Measurements from ENCODE around the gene KCNF1. TPM values are rescaled to one million over a fixed set of nuclear protein-coding genes. Genes with fewer than 3 reads are reported as not detected.

The KCNF1 gene
- total and polyA plus RNA-seq, 2 of the 8 experiments (the other 6 are each of a cell fraction or from before 2014, with no cell fraction given): 0.48 to 1.5 TPM

- Histone ChIP-seq H2AK5ac (ENCODE audit: low read depth, low read length) (peak overlapping the region; percentile 91; the same call in 1 of the 2 replicates), H4K8ac (ENCODE audit: extremely low read depth, insufficient read depth, low read length) (peak overlapping the region; percentile 1; the same call in 1 of the 2 replicates), H2BK20ac (ENCODE audit: low read length) (no peak overlapping the region), H3K27me3 (replicated peaks in 1 of 4; ENCODE audit: control insufficient read depth in 3 of 4, extremely low read depth in 1 of 4, insufficient read depth in 3 of 4, low read length in 3 of 4) (peaks cover 13 to 40% (median 29%) of the 10 kb centered on the region in 4 experiments; a peak in 6 of 7 replicates), H2BK12ac (ENCODE audit: low read depth, low read length) (peak overlapping the region; percentile 75; the same call in 1 of the 2 replicates), H3K14ac (ENCODE audit: insufficient read length) (no peak overlapping the region), H2AFZ (ENCODE audit: low read length) (no peak overlapping the region), H3K56ac (replicated peaks; ENCODE audit: insufficient read length, low read depth, low read length) (no peak overlapping the region), H4K20me1 (replicated peaks in 1 of 2; ENCODE audit: control insufficient read depth in 1 of 2, insufficient read depth in 2 of 2, low read length in 2 of 2) (peaks cover 3 to 7% of the 10 kb centered on the region in 2 experiments), H2BK5ac (ENCODE audit: low read depth, low read length) (peak overlapping the region; percentile 44; the same call in 1 of the 2 replicates), H3K79me1 (ENCODE audit: low read depth, low read length) (no peaks in the 10 kb centered on the region), H3K9me3 (ENCODE audit: insufficient read depth in 2 of 2, low read depth in 1 of 2, low read length in 1 of 2) (peaks cover 0 to 4% of the 10 kb centered on the region in 2 experiments; a peak in 1 of 4 replicates), H3K4me2 (ENCODE audit: insufficient read depth in 1 of 2, low read depth in 2 of 2, low read length in 2 of 2) (0 out of 4 replicates have a peak overlapping the region, but pooled peaks of 1 of the 2 experiments have one; percentile 9), H4K91ac (replicated peaks; ENCODE audit: insufficient read length, low read length) (peak overlapping the region; percentile 64), H3K79me2 (ENCODE audit: control insufficient read depth in 1 of 2, insufficient read depth in 2 of 2, low read length in 2 of 2) (no peaks in the 10 kb centered on the region), H2BK15ac (ENCODE audit: low read length) (peak overlapping the region; percentile 95; the same call in 1 of the 2 replicates), H3K36me3 (ENCODE audit: control insufficient read depth in 2 of 4, insufficient read depth in 4 of 4, low read length in 3 of 4) (no peaks in the 10 kb centered on the region; a peak in 1 of 8 replicates), H4K5ac (ENCODE audit: insufficient read length, low read depth, low read length) (no peak overlapping the region), H3K23me2 (ENCODE audit: low read depth, low read length) (peaks cover 10% of the 10 kb centered on the region; the same call in 1 of the 2 replicates), H3K23ac (ENCODE audit: insufficient read length) (no peak overlapping the region), H2BK120ac (replicated peaks; ENCODE audit: low read depth, low read length) (no peak overlapping the region), H3K18ac (ENCODE audit: extremely low read depth, low read length) (peak overlapping the region; percentile 60; the same call in 1 of the 2 replicates), H3K4me1 (replicated peaks in 1 of 4; ENCODE audit: control insufficient read depth in 3 of 4, insufficient read depth in 4 of 4, low read length in 3 of 4) (peaks cover 3 to 28% (median 10%) of the 10 kb centered on the region in 4 experiments), H3K9ac (replicated peaks in 1 of 4; ENCODE audit: extremely low read depth in 1 of 4, low read depth in 3 of 4, low read length in 3 of 4) (no peak overlapping the region), H3K27ac (ENCODE audit: low read depth, low read length) (no peak overlapping the region), H3K4me3 (ENCODE audit: extremely low read depth in 1 of 4, insufficient read depth in 2 of 4, low read depth in 3 of 4, low read length in 4 of 4) (no peak overlapping the region), H3K4ac (replicated peaks; ENCODE audit: insufficient read length, low read depth, low read length) (no peak overlapping the region)
- FAIRE-seq (no peak), DNase-seq (ENCODE audit: low read depth in 1 of 2, low spot score in 2 of 2) (no peak)
- WGBS, 2 experiments (ENCODE audit: extremely low coverage in 1 of 2, insufficient coverage in 1 of 2, insufficient read length in 1 of 2, insufficient replicate concordance in 2 of 2, low coverage in 1 of 2, low lambda C conversion rate in 2 of 2, missing lambda C conversion rate in 1 of 2): 89% methylated on average over 34 of the region's 38 CpGs; no CpG with 5 or more reads in 1 of the 2 experiments
- ChIA-PET CTCF (ENCODE audit: partially characterized antibody) (interaction anchor here (0.9 to 13.4 kb wide), 25 partner anchors 15 to 219 kb away, joined by 3 to 234 read pairs (median 4); a partner anchor contains a TSS), POLR2A (ENCODE audit: partially characterized antibody) (no interaction called here)
- TF ChIP-seq GABPA (IDR thresholded peaks at IDR 0.05; ENCODE audit: borderline replicate concordance, insufficient read depth, low read length): no peak
- no peak for TF ChIP-seq SP1 (IDR thresholded peaks at IDR 0.05; ENCODE audit: low read depth, low read length)
- TF ChIP-seq FOSL1 (IDR thresholded peaks at IDR 0.05; ENCODE audit: insufficient read depth, low read depth, low read length): no peak
Measured at GRCh38 chr2:10913501-10914271, 2.0 kb downstream of the KCNF1 start.
